ENCODE results near the gene MED13. TPM values are rescaled to one million over a fixed set of nuclear protein-coding genes. Genes with fewer than 3 reads are reported as not detected.
"Not testable (repeated sequence)": the region's sequence is repeated elsewhere in the genome, so short reads cannot be mapped to it uniquely, and the experiment has no call there.

Gene MED13
- total RNA-seq, 2 experiments from 2014 or later = 46.9 to 52.9 TPM

GRCh38 chr17:62017496-62017895 lies 47.6 kb downstream of the MED13 start:
- peaks cover 38% of the 10 kb centered on the region for H3K36me3 Mint-ChIP-seq (ENCODE audit: low read depth)
- POLR2A ChIA-PET = no interaction called here
- CTCF ChIA-PET = interaction anchor here (0.8 kb wide), 1 partner anchor 92 kb away, joined by 6 read pairs; no protein-coding TSS in a partner anchor
- no peak overlapping the region for H3K27ac Mint-ChIP-seq
- DNase-seq (no peak), ATAC-seq (no peak)
- H3K9me3 Mint-ChIP-seq (ENCODE audit: insufficient read depth) = no peaks in the 10 kb centered on the region
- no peaks in the 10 kb centered on the region for H3K27me3 Mint-ChIP-seq (ENCODE audit: low read depth)
- H3K4me1 Mint-ChIP-seq (ENCODE audit: low read depth) = no peaks in the 10 kb centered on the region
- H3K4me3 Mint-ChIP-seq = no peak overlapping the region

- no peak overlapping the region for H3K27ac Mint-ChIP-seq
- H3K4me1 Mint-ChIP-seq (ENCODE audit: low read depth) = no peaks in the 10 kb centered on the region
- H3K36me3 Mint-ChIP-seq (ENCODE audit: low read depth) = peaks cover 45% of the 10 kb centered on the region
- ATAC-seq (no peak), DNase-seq (no peak)
- H3K9me3 Mint-ChIP-seq (ENCODE audit: insufficient read depth) = no peaks in the 10 kb centered on the region
- CTCF ChIA-PET = no interaction called here
- H3K4me3 Mint-ChIP-seq = no peak overlapping the region
- POLR2A ChIA-PET = no interaction called here
- H3K27me3 Mint-ChIP-seq (ENCODE audit: low read depth) = no peaks in the 10 kb centered on the region
These were observed 50.6 kb downstream of the MED13 start for GRCh38 chr17:62014526-62014925.

GRCh38 chr17:62009220-62009619 lies 55.9 kb downstream of the MED13 start:
- Mint-ChIP-seq H3K4me1 (ENCODE audit: low read depth) (peaks cover 2% of the 10 kb centered on the region), H3K4me3 (no peak overlapping the region), H3K27me3 (ENCODE audit: low read depth) (no peaks in the 10 kb centered on the region), H3K36me3 (ENCODE audit: low read depth) (peaks cover 66% of the 10 kb centered on the region), H3K27ac (no peak overlapping the region), H3K9me3 (ENCODE audit: insufficient read depth) (no peaks in the 10 kb centered on the region)
- DNase-seq (no peak), ATAC-seq (no peak)
- ChIA-PET CTCF (interaction anchor here (1.2 kb wide), 1 partner anchor 100 kb away, joined by 5 read pairs; no protein-coding TSS in a partner anchor), POLR2A (no interaction called here)

GRCh38 chr17:62008294-62008693 lies 56.8 kb downstream of the MED13 start:
- Mint-ChIP-seq H3K36me3 (ENCODE audit: low read depth) (peaks cover 66% of the 10 kb centered on the region), H3K27me3 (ENCODE audit: low read depth) (no peaks in the 10 kb centered on the region), H3K27ac (no peak overlapping the region), H3K4me1 (ENCODE audit: low read depth) (peaks cover 2% of the 10 kb centered on the region), H3K9me3 (ENCODE audit: insufficient read depth) (no peaks in the 10 kb centered on the region), H3K4me3 (no peak overlapping the region)
- ATAC-seq (no peak), DNase-seq (no peak)
- ChIA-PET POLR2A (no interaction called here), CTCF (interaction anchor here (1.2 kb wide), 1 partner anchor 101 kb away, joined by 5 read pairs; no protein-coding TSS in a partner anchor)

GRCh38 chr17:62004388-62004787 lies 60.7 kb downstream of the MED13 start:
- Mint-ChIP-seq H3K36me3 (ENCODE audit: low read depth) (peaks cover 45% of the 10 kb centered on the region), H3K27me3 (ENCODE audit: low read depth) (no peaks in the 10 kb centered on the region), H3K27ac (no peak overlapping the region), H3K4me3 (no peak overlapping the region), H3K9me3 (ENCODE audit: insufficient read depth) (no peaks in the 10 kb centered on the region), H3K4me1 (ENCODE audit: low read depth) (peaks cover 2% of the 10 kb centered on the region)
- CTCF ChIA-PET = interaction anchor here (1.1 to 1.4 kb wide), 3 partner anchors 16 to 105 kb away, joined by 3 to 6 read pairs (median 3); no protein-coding TSS in a partner anchor
- DNase-seq = no peak
- POLR2A ChIA-PET = no interaction called here
- ATAC-seq = no peak

- H3K9me3 Mint-ChIP-seq (ENCODE audit: insufficient read depth); H3K4me1 Mint-ChIP-seq (ENCODE audit: low read depth); DNase-seq; H3K4me3 Mint-ChIP-seq; ATAC-seq; H3K27me3 Mint-ChIP-seq (ENCODE audit: low read depth); POLR2A ChIA-PET; H3K27ac Mint-ChIP-seq: not testable (repeated sequence)
- peaks cover 35% of the 10 kb centered on the region for H3K36me3 Mint-ChIP-seq (ENCODE audit: low read depth)
- CTCF ChIA-PET = interaction anchor here (1.1 kb wide), 1 partner anchor 74 kb away, joined by 3 read pairs; no protein-coding TSS in a partner anchor
These were observed 61.9 kb downstream of the MED13 start for GRCh38 chr17:62003141-62003540.

GRCh38 chr17:62001105-62001504 lies 64.0 kb downstream of the MED13 start:
- H3K27me3 Mint-ChIP-seq (ENCODE audit: low read depth) = no peaks in the 10 kb centered on the region
- H3K36me3 Mint-ChIP-seq (ENCODE audit: low read depth) = peaks cover 27% of the 10 kb centered on the region
- H3K4me3 Mint-ChIP-seq = no peak overlapping the region
- DNase-seq = no peak
- peaks cover 2% of the 10 kb centered on the region for H3K4me1 Mint-ChIP-seq (ENCODE audit: low read depth)
- POLR2A ChIA-PET = no interaction called here
- no peak for ATAC-seq
- CTCF ChIA-PET = no interaction called here
- H3K9me3 Mint-ChIP-seq (ENCODE audit: insufficient read depth) = no peaks in the 10 kb centered on the region
- H3K27ac Mint-ChIP-seq = no peak overlapping the region

GRCh38 chr17:62000186-62000585 lies 64.9 kb downstream of the MED13 start:
- CTCF ChIA-PET = no interaction called here

GRCh38 chr17:61998534-61998933 lies 66.5 kb downstream of the MED13 start:
- H3K4me3 Mint-ChIP-seq; H3K27me3 Mint-ChIP-seq (ENCODE audit: low read depth); H3K4me1 Mint-ChIP-seq (ENCODE audit: low read depth); POLR2A ChIA-PET; ATAC-seq; DNase-seq; H3K27ac Mint-ChIP-seq; H3K9me3 Mint-ChIP-seq (ENCODE audit: insufficient read depth): not testable (repeated sequence)
- H3K36me3 Mint-ChIP-seq (ENCODE audit: low read depth) = peaks cover 15% of the 10 kb centered on the region
- CTCF ChIA-PET = interaction anchor here (1.0 to 1.5 kb wide), 3 partner anchors 14 to 111 kb away, joined by 3 to 4 read pairs (median 4); no protein-coding TSS in a partner anchor

More at GRCh38 chr17:62000186-62000585, 64.9 kb downstream of the MED13 start:
- H3K4me3 Mint-ChIP-seq = no peak overlapping the region
- H3K9me3 Mint-ChIP-seq (ENCODE audit: insufficient read depth) = no peaks in the 10 kb centered on the region
- POLR2A ChIA-PET = no interaction called here
- peaks cover 21% of the 10 kb centered on the region for H3K36me3 Mint-ChIP-seq (ENCODE audit: low read depth)
- H3K27me3 Mint-ChIP-seq (ENCODE audit: low read depth) = no peaks in the 10 kb centered on the region
- H3K4me1 Mint-ChIP-seq (ENCODE audit: low read depth) = peaks cover 2% of the 10 kb centered on the region
- ATAC-seq (no peak), DNase-seq (no peak)
- no peak overlapping the region for H3K27ac Mint-ChIP-seq

- POLR2A ChIA-PET = no interaction called here
- Mint-ChIP-seq H3K9me3 (ENCODE audit: insufficient read depth) (no peaks in the 10 kb centered on the region), H3K4me3 (no peak overlapping the region), H3K4me1 (ENCODE audit: low read depth) (no peaks in the 10 kb centered on the region), H3K27ac (no peak overlapping the region), H3K27me3 (ENCODE audit: low read depth) (no peaks in the 10 kb centered on the region), H3K36me3 (ENCODE audit: low read depth) (peaks cover 14% of the 10 kb centered on the region)
- ATAC-seq (no peak), DNase-seq (no peak)
- CTCF ChIA-PET = interaction anchor here (1.3 to 1.5 kb wide), 2 partner anchors 68 to 112 kb away, joined by 4 read pairs; no protein-coding TSS in a partner anchor
These were observed 67.4 kb downstream of the MED13 start for GRCh38 chr17:61997664-61998063.

GRCh38 chr17:61996916-61997605 lies 68.0 kb downstream of the MED13 start:
- H3K36me3 Mint-ChIP-seq (ENCODE audit: low read depth) = peaks cover 16% of the 10 kb centered on the region
- CTCF ChIA-PET = interaction anchor here (1.5 to 1.7 kb wide), 2 partner anchors 112 to 113 kb away, joined by 4 to 8 read pairs; no protein-coding TSS in a partner anchor
- ATAC-seq (no peak), DNase-seq (no peak)
- H3K27ac Mint-ChIP-seq = no peak overlapping the region
- POLR2A ChIA-PET = no interaction called here
- H3K27me3 Mint-ChIP-seq (ENCODE audit: low read depth) = no peaks in the 10 kb centered on the region
- no peak overlapping the region for H3K4me3 Mint-ChIP-seq
- no peaks in the 10 kb centered on the region for H3K9me3 Mint-ChIP-seq (ENCODE audit: insufficient read depth)
- H3K4me1 Mint-ChIP-seq (ENCODE audit: low read depth) = no peaks in the 10 kb centered on the region

- H3K4me3 Mint-ChIP-seq = no peak overlapping the region
- ATAC-seq (no peak), DNase-seq (no peak)
- H3K36me3 Mint-ChIP-seq (ENCODE audit: low read depth) = peaks cover 26% of the 10 kb centered on the region
- no peak overlapping the region for H3K27ac Mint-ChIP-seq
- no peaks in the 10 kb centered on the region for H3K4me1 Mint-ChIP-seq (ENCODE audit: low read depth)
- no peaks in the 10 kb centered on the region for H3K9me3 Mint-ChIP-seq (ENCODE audit: insufficient read depth)
- ChIA-PET POLR2A (no interaction called here), CTCF (interaction anchor here (2.4 kb wide), 1 partner anchor 120 kb away, joined by 6 read pairs; no protein-coding TSS in a partner anchor)
- H3K27me3 Mint-ChIP-seq (ENCODE audit: low read depth) = no peaks in the 10 kb centered on the region
These were observed 75.6 kb downstream of the MED13 start for GRCh38 chr17:61989509-61989908.
